ENCODE measurements around the gene PPP6R3. TPM values are rescaled to one million over a fixed set of nuclear protein-coding genes. Genes with fewer than 3 reads are reported as not detected.

PPP6R3 gene
- total and polyA plus RNA-seq, 2 donors (not counting 3 experiments of a cell fraction or from before 2014, with no cell fraction given): 31.7 to 98.8 TPM

DNA sequence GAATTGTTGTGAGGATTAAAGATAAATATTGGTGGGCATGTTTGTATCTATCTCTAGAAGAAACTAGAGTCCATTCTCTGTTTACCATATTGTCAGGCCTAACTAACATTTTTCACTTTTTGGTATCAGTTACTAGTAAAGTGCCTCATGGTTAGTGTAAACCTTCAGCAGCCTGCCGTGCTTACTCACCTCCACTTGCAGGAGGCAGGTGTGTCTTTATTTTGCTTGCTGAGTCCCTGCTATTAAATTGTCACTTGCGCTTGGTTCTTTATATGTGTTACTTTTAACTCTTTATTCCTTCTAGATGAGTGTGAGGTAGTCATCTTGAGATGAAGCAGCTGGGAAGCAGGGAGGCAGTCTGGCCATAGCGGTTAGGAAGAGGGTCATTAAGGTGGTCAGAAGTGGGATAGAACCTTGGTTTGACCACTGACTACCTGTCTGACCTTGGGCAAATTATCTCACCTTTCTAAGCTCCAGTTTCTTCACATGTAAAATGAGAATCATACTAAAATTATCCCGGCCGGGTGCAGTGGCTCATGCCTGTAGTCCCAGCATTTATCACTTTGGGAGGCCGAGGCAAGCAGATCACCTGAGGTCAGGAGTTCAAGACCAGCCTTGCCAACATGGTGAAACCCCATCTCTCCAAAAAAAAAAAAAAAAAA is 21.2 kb downstream of the PPP6R3 start:
- Histone ChIP-seq H3K4me3 (replicated peaks in 1 of 3; ENCODE audit: insufficient read depth in 1 of 3, low read depth in 1 of 3, low read length in 3 of 3) (no peak overlapping the region), H3K27ac (ENCODE audit: insufficient read depth, low read depth, low read length) (no peak overlapping the region), H4K20me1 (replicated peaks; ENCODE audit: control insufficient read depth, extremely low read depth, insufficient read depth, low read length) (peaks cover 30% of the 10 kb centered on the region), H2AFZ (ENCODE audit: low read depth, low read length) (no peak overlapping the region), H3K9ac (replicated peaks; ENCODE audit: extremely low read depth, insufficient read depth, low read length) (no peak overlapping the region), H3K27me3 (ENCODE audit: control insufficient read depth in 2 of 2, insufficient read depth in 2 of 2, low read length in 2 of 2) (no peaks in the 10 kb centered on the region), H3K36me3 (ENCODE audit: control insufficient read depth in 2 of 2, extremely low read depth in 1 of 2, insufficient read depth in 2 of 2, low read length in 2 of 2) (no peaks in the 10 kb centered on the region), H3K4me2 (ENCODE audit: insufficient read depth, low read length) (no peak overlapping the region), H3K9me3 (replicated peaks; ENCODE audit: control insufficient read depth, insufficient read depth, low read length) (no peaks in the 10 kb centered on the region), H3K9me1 (replicated peaks; ENCODE audit: control insufficient read depth, extremely low read depth, insufficient read depth, low read length) (peaks cover 3% of the 10 kb centered on the region), H3K4me1 (ENCODE audit: control insufficient read depth, extremely low read depth, insufficient read depth, low read length) (no peaks in the 10 kb centered on the region), H3K79me2 (ENCODE audit: control insufficient read depth, insufficient read depth, low read length) (peaks cover 98% of the 10 kb centered on the region)
- dilution Hi-C loops (cut with MboI; ENCODE audit: extremely low pct_ligation_motif_present, low sequenced_read_pairs) (no loop called here), intact Hi-C loops (cut with micrococcal nuclease) (no loop called here)
- ChIA-PET POLR2A (no interaction called here), CTCF (no interaction called here)
- TF ChIP-seq CTCF (IDR thresholded peaks at IDR 0.05; ENCODE audit: extremely low read depth in 1 of 2, insufficient read depth in 1 of 2, low read depth in 1 of 2, low read length in 2 of 2): no peak
- no peak for TF ChIP-seq GATA2 (IDR thresholded peaks at IDR 0.05; ENCODE audit: insufficient read depth, insufficient read length, low read depth, low read length)
- no peak for TF ChIP-seq FOS (IDR thresholded peaks at IDR 0.05; ENCODE audit: borderline replicate concordance, insufficient read depth, low read length)
- TF ChIP-seq POLR2AphosphoS5 (IDR thresholded peaks at IDR 0.05; ENCODE audit: insufficient read depth, low read depth, low read length): no peak
- TF ChIP-seq POLR2A (IDR thresholded peaks at IDR 0.05; ENCODE audit: low read depth, low read length): no peak
- TF ChIP-seq, protein P1, sequence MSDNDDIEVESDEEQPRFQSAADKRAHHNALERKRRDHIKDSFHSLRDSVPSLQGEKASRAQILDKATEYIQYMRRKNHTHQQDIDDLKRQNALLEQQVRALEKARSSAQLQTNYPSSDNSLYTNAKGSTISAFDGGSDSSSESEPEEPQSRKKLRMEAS (IDR thresholded peaks at IDR 0.05; ENCODE audit: insufficient read depth, insufficient read length): no peak
- TF ChIP-seq JUN (IDR thresholded peaks at IDR 0.05; ENCODE audit: borderline replicate concordance, insufficient read depth, insufficient read length, low read depth): no peak
- no peak for TF ChIP-seq EZH2 (IDR thresholded peaks at IDR 0.05; ENCODE audit: borderline replicate concordance, low read depth, low read length, severe bottlenecking)
- no peak for TF ChIP-seq MYC (IDR thresholded peaks at IDR 0.05; ENCODE audit: low read depth, low read length)
- DNase-seq (ENCODE audit: low read depth, low spot score) (no peak), FAIRE-seq (no peak)
- BruUV-seq (replicated peaks): no TSS peak

All from endothelial cell of umbilical vein (primary cell).